Islet of Langerhans (tissue), 1 donor: ENCODE data around the gene AOPEP.

Experiments
- FAIRE-seq: peaks from one replicate; lab custom pipeline; 2011; peaks lifted over from hg19 to GRCh38; lab: Jason Lieb, UNC

The AOPEP gene

DNA sequence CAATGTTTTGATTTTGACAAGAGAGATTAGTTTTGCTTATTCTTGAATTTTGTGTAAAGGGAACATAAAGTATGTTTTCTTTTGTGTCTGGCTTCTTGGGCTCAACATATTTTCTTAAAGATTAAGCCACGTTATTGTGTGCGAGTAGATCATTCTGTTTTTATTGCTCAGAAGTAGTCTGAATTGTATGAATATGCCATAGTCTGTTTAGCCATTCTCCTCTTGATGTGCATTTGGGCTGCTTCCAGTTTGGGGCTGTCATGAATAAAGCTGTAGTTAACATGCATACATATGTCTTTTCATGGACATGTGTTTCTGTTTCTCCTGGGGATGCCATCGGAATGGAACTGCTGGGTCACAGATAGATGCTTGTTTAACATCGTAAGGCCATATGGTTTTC lies 392.1 kb downstream of the AOPEP start:
- no peak for FAIRE-seq

DNA sequence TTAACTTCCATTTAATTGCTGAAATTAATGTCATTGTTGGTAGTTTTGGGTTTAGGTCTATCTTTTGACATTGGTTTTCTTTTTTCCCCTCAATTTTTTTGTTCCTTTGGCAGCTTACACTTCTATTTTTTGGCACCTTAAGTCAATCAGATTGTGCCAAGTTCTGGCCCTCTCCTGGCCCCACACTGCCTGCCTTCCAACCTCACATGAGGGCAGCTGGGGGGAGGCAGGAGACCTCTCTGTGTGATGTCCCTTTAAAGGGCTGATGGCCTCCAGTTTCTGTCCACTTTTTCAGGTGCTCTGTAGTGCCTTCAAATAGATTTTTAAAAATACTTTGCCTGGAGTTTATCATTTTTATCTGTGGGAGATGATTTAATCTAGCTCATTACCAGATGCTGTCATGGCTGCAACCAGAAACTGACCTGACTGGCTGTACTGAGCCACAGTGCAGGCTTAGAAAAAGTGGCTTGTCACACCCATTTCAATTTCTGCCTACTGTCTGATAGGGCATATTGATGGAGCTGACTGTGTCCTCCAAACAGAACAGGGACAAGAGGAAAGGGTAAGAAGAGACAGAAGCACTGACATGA lies 394.4 kb downstream of the AOPEP start:
- no peak for FAIRE-seq

DNA sequence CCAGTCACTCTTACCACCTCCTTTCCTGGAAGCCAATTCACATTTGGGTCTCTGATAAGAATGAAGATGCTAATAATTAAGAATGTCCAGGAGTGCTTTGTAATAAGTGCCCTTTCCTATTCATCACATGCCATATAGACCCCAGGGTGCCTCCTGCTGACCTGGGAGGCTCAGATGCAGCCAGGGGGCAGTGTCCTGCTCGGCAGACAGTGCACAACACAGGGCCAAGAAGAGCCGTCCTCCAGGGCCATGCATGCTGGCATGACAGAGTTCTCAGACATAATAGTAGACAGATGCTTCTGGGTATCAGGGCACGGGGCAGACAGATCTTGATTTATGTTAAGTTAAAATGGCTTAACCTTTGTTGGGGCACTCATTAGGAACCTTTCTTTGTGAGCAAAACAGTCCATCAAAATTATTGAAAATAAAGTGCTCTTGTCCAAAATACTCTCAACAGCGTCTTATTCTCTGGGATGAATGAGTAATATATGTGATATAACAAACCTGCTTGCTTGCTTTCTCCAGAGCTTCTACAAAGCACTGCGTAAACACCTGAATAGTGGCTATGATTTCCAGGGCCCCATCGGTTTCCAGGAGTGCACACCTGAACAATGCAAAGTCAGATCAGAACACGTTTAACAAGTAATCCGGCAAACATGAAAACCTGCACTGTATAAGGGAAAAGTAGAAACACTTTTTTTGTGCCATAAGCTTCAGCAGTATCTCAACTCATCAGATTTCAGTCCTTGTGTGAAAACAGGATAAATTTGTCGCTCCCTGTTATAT lies 398.3 kb downstream of the AOPEP start:
- FAIRE-seq, result no peak

DNA sequence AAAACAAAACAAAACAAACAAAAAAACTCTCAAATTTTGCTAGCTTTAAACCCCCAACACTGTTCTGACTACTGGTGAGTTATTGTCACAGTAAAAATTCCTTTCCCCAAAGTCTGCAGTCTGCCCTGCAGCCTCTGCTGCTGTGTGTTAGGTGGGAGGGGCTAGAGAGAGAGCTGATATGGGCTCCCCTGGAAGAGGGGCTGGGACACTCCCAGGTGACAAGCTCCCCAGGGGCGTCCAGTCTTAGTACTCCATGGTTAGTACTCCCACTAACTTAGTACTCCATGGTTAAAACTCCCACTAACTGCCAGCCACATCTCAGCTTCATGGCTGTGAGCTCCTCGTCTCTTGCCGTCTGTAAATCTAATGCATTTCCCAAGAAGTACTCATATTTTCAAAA lies 399.2 kb downstream of the AOPEP start:
- no peak for FAIRE-seq

DNA sequence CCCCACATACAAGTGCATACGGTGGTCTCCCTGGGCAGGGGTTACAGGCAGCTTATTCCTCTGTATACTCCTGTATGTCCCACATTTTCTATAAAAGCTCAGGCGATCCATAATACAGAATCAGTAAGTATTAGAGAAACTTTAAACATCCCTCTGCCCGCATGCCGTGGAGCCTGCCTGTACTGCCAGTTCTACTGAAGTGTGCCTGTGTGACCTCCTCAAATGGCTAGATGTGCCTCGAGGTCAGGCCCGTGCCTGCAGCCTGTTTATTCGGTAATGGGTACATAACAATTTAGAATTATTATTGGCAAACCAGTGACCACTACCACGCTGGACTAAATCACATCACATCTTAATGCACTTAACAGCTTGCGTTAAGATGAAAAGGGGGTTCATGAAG lies 400.2 kb downstream of the AOPEP start:
- FAIRE-seq, result no peak

DNA sequence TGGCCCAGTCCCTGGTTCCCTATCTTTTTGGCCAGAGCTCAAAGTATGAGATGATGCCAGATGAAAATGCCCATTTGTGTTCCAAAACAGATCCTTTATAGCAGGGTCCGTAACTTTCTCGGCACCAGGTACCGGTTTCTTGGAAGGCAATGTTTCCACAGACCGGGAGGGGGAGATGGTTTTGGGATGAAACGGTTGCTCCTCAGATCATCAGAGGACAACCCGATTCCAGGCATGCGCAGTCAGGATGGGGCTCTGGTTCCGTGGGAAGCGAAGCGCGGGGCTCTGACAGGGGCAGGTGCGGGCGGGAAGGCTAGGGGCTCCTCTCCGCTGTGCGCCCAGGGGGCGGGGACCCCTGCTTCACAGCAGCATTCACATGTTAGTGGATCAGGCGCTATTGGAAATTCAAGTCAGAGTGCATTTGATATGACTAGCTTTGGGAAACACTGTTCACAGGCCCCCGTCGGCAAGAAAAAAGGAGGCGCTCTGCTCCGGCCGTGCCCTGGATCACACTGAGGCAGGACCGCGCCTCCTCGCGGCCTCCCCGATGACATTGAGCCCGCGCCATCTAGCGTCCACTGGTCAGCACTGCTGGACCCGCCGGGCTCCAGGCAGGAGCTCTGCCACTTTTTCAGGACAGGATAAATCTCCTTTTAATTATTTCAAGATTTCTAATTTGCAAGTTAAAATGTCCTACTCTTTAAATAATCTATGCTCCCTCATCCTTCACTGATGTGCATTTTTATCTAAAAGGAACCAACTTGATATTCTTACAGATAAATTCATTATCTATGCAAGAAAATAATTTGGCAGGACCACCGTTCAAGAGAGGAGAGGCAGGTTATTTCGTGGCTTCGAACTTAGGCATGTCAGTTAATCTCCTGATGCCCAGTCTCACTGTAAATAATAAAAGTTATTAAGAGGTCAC lies 401.0 kb downstream of the AOPEP start:
- peak; percentile 24 for FAIRE-seq

DNA sequence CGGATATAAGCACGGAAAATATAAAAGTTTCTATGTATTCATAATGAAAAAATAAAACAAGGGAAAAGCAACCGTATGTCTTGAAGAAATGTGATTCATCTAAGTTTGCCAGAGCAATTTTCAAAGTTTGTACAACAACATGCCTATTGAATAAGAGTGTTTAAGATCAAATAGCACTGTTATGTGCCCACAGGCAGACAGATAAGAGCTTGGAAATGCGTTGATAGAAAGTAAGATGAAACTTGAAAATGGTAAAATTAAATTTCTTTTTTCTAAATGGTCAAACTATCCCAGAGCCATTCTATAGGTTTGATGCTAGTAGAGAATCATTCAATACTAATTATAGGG lies 401.7 kb downstream of the AOPEP start:
- FAIRE-seq, result peak; percentile 30

DNA sequence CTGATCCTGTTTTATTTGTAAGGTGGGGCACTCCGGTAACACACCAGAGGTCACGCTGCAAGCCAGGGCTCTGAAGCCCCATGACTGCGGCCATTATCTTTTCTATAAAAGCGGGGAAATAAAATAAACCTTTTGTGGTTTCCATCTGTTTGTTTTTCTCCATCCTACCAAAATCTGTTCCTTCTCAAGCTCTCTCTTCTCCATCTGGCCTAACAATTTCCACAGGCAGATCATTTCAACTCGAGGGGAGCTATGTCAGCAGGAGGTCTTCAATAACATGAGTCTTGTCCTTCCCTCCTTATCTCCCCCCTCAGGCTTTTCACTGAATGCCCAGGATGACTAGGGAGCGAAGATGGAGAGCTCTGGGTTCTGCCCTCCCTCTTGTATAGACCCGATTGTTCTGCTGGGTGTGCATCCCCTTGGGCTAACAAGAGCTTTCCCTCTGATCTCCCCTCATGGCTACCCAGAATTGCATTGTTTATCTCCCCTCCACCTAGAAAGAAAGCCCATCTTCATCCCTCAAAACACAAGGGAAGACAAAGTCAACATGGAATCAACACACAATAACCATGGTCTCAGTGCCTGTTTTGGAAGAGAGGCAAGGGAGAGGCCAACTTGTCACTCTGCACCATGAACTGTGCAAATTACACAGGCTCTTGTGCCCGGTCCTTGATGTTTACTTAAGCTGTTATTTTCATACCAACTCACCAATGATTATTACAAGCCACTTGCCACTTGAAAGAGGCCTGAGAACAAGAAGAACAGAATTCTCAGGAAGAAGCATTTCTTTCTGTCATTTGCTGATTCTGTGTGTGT lies 403.2 kb downstream of the AOPEP start:
- no peak for FAIRE-seq

DNA sequence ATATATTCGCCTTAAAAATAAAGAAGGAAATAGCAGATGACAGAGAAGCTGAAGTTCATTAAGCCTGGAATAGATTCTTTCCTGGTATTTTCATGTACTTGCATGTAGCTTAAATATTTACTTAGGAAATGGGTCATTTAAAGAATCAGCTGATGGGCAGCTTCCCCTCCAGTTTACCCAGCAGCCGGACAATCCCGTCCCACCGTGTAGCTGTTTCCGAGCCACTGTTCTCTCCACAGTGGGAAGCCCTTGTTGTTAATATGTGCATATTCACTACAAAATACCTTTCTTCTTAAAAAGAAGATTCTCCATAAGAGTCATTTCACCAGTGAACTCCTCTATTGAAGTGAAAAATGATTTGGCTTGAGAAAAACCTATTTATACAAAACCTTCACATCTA lies 404.0 kb downstream of the AOPEP start:
- no peak for FAIRE-seq

DNA sequence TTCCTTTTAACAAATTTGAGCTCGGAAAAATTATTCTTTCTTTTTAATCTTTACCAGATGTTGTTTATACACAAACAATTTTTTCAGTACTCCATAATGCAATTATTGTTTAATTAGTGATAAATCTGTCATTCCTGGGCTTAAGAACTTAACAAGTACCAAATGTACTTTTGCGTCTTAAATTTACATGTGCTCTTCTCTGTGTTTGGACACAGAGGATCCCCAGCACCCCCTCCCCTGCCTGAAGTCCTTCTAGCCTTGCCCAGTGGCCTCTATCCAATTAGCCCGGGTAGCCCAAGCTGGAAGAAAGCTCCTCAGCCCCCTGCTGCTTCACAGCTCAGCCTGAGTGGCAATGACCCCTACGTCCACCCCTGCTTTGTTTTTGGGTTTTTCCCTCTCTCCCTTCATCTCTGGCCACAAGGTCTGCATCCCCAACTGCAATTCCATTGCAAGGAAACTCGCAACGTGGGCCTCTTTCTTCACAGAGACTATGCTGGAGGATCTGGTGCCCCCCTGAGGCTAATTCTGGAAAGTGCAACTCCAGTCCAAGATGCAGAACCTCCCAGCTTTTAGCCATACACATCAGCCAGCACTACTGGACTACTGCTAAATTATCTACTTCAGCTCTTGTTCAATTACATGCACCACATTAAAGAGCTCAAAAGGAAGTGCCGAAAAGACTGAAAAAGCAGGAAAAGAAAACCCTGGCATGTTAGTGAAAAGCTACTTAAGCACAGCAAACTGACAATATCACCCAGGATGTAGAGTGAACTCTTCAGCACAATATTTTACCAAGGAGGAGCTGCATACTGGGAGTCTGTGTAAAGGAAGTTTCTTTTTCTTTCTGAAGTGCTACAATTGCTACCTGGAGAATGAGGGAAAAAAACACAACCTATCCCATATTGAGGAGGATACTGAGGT lies 404.8 kb downstream of the AOPEP start:
- peak; percentile 62 for FAIRE-seq

DNA sequence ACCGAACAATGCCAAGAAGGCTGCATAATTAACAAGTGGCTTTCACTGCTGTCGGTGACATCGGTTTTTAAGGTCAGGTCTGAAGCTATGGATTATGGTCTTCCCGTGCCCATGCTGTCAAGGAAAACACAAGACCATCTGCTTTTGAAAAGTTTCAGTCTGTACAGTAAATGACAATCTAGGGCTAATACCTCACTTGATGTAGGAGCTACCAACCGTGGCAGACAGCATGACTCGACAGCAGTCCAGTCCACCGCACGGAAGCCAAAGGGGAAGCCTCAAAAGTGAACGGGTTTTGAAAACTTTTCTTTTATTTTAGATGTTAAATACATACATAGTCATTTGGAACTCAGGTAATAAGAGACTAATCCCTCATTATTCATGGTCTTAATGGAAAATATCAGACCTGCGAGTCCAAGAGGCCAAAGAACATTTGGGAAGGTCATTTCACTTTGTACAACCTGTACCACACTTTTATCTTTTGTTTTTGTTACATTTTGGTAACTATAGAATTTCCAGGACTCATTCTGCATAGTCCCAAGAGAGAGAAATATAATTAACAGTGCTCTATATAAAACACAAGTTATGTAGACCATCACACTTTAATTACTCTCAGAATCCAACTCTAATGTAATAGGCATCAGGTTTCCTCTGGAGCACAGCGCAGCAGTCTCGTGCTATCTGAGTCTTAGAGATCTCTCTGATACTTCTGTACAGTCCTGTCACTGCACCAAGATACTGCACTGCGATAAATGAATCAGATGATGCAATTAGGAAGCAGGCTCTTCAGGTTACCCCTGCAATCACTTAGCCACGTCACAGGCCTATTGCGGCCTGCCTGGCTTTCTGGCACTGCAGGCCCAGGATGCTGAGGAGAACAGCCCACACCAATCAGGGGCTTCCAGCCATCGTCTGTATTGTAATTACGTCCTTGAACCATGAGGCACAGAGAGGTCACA lies 406.1 kb downstream of the AOPEP start:
- no peak for FAIRE-seq

DNA sequence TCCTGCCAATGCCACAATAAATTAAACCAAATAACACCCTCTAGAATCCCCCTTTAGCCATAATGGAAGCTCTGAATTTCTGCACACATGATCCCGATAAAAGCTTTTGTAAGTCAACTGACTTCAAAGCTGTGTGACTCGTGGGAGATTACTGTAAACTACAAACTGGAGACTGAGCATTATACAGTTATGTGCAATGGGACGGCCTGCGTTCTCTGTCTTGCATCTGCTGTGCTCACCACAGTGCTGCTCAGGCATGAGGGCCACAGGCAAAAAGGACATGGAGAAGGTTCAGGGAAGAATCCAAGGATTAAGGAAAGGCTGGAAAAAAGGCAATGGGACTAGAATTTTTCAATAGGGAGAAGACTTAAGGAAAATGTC lies 406.8 kb downstream of the AOPEP start:
- no peak for FAIRE-seq

DNA sequence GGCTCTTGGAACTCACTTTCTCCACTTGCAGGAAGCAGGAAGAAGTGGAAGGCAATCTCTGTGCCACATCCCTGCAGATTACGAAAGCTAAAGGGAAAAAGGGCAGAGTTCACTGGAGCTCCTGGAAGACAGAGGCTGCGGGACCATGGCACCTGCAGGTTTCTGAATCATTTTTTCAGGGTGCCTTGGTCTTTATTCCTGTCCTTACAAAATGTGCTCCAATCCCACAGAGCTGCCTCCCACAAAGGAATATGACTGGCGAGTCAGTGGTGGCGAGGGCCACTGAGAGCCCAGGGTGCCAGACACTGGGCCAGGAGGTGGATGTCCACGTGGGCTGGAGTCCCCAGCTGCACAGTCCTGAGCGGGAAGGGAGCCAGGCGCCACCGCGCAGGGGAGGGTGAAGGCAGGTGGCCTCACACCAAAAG lies 408.0 kb downstream of the AOPEP start:
- no peak for FAIRE-seq

DNA sequence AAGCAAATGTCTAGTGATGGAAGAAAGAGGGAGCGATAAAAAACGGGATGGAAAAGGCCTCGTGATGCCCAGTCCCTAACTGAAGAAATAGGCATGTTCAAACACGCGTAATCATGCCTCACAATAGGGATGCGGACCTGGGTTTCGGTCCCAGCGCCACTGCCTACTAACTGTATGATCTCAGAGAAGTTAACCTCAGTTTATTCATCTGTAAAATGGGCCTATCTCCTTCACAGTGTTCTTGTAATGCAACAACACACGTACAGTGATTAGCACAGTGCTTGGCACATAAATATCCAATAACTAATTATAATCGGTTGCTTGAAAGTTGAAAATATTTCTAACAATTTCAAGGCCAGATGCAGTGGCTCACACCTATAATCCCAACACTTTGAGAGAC lies 409.3 kb downstream of the AOPEP start:
- FAIRE-seq, result no peak
